GM21367 (cell line): Measurements from ENCODE around the gene LINC01488.

Experiments
- ATAC-seq: cut with Tn5 transposase; IDR thresholded peaks from one replicate; pipeline ENCODE4 v1.9.1; 2021; ENCODE audit not compliant: unreplicated experiment

LINC01488 gene

GRCh38 chr11:69542314-69543168 is 61.1 kb downstream of the LINC01488 start:
- ATAC-seq: no peak
